NCI-H69 (cell line): ENCODE results near the gene DOK3.
"Not testable (repeated sequence)": the region's sequence is repeated elsewhere in the genome, so short reads cannot be mapped to it uniquely, and the experiment has no call there.

Experiments
- DNase-seq: peaks from one replicate; lab custom pipeline; 2025; lab: John Stamatoyannopoulos, UW

DOK3 gene

GRCh38 chr5:177497292-177498012, 12.2 kb downstream of the DOK3 start, which contains the start of gene PDLIM7:
Gene PDLIM7, minus strand, starts transcription at chr5:177497604. Its CDS starts 1,092 bp downstream, at chr5:177496512.
- peak; percentile 98 for DNase-seq

DNA sequence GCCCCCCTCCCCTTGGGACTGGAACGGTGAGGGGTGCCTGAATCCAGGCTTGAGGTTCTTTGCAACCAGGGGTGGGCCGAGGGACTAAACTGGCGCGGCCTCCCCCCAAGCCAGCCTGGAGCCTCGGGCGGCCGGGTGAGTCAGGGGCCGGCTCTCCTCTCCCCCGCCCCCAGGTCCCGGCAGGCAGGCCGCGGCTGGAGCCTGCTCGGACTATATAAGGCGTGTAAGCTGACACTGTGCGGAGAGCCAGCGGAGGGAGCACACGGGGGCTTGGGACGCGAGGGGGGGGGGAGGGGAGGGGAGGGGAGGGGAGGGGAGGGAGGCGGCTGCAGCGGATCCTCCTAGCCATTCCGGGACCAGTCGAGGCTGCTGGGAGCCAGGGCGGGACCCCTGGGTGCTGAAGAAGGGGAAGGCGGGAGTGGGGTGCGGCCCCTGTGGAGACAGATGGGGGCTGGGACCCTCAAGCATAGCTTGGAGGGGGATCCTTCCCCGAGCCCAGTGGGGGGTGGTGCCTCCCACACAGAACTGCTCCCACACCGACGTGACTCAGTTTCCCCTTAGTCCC, 12.8 kb downstream of the DOK3 start:
- peak; percentile 94 for DNase-seq

DNA sequence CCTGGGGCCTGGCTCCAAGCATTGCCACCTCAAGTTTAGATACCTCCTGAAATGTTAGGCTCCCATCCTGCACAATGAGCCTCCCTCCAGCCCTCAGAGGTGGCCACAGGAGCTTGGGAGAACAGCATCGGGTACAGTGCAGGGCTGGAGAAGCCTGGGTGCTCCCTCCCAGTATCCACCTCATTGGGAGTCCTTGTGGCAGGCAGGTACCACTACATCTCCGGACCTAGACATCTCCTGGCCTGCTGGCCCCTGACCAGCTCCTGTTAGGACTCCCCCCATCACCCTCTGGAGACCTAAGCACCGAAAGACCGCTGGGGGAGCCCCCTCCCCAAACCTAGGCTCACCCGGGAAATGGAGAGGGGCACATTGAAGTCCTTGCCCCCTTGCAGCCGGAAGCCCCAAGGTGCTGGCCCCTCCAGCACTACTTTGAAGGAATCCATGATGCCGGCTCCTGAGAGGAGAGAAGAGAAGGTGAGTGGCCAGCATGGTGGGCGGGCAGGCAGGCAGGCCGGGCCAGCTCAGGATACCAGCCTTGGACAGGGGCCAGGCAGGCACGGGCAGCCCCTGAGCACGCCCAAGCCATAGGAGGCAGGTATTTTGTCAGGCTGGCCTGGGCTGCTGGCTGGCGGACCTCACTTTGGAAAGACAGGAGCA, 13.4 kb downstream of the DOK3 start:
- DNase-seq: peak; percentile 75

- no peak for DNase-seq
These were observed 14.2 kb downstream of the DOK3 start for GRCh38 chr5:177495243-177496060.

GRCh38 chr5:177494346-177495195, 15.1 kb downstream of the DOK3 start:
- peak; percentile 61 for DNase-seq

- DNase-seq: no peak
These were observed 15.8 kb downstream of the DOK3 start for GRCh38 chr5:177493795-177494345.

DNA sequence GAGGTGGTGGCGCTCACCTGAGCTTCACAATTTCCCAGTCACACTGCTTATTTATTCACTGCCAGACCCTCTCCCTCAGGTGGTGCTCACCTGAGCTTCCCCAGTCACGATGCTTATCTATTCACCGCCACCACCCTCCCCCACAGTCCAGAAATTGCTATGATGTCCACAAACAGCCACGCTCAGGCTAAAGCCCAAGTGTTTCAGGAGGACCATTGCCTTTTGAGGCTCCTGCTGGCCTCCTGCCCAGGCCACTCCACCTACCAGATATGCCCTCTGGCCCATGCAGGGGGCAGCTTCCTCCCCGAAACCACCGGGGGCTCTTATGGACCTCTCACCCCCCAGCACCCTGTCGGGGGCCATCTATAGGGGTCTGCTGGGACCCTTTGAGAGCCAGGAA, 16.8 kb downstream of the DOK3 start:
- DNase-seq: no peak

DNA sequence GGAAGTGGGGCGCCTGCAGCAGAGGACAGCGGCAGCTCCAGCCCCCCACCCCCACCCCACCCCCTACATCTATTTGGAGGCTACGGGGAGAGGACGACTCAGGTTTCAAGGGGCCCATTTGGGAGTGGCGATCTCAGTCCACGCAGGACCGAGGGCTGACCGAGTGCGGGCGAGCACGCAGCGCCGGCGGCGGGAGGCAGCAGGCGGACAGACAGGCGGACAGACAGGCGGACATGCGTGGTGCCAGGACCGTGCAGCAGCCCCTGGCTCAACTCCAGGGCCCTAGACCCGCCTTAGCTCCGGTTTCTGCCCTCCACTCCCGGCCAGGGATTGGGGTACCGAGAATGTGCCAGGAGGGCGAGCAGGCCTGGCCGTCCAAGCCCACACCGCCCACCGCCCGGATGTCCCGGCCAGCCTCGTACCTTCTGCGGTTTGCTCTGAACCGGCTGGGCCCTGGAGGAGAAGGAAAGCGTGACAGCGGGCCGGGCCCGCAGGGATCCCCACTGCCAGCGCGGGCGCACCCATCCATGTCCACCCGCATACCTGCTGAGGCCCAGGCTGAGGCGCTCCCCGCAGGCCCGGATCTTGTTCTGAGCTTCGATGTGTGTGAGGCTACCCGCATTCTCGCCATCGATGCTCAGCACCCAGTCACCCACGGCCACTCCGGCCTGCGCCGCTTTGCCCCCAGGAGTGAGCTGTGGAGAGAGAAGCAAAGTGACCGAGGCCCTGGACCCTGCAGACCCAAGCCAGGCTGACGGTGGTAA, 17.5 kb downstream of the DOK3 start:
- DNase-seq: no peak

- DNase-seq: peak; percentile 93
These were observed 18.1 kb downstream of the DOK3 start for GRCh38 chr5:177491429-177491945.

DNA sequence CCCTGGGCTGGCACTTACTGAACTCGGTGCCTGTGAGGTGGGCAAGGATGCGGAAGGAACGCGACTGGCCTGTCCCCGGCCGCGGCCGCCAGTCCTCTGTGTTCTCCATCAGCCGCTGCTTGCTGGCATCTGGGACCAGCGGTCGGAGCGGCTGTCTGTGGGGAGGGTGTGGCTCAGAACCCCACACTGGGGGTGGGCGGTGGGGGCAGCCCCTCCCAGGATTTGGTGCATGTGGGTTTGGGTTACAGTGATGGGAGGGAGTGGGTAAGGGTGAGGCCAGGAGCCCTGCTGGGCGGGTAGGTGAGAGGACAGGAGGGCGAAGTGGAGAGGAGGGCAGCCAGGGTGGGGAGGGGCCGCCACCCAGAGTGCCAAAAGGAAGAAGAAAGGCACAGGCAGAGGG, 18.6 kb downstream of the DOK3 start:
- DNase-seq: no peak

DNA sequence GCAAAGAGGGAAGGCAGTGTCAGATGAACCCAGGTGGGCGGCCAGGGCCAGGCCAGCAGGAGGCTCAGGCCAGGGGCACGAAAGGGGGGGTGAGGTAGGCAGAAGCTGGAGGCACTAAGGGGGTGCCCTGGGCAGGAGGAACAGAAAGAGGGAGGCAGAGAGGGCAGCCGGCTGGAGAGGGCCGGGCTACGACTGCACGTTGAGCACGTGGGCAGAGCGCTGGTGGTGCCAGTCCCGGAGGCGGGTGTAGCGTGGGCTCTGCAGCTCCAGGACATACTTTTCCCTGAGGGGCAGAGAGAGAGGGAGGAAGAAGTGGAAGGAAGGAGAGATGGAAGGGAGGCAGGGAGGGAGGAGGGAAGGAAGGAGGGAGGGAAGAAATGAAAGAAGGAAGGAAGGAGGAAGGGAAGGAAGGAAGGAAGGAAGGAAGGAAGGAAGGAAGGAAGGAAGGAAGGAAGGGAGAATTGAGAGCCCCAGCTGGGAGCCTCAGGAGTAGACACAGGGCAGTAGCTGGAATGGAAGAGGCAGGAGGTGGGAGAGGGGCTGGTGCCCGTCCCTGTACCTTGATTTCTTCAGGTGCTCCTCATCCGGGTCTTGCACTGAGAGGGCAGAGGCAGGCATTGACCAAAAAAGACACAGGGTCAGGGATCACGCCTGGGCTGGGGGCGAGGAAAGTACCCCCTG, 19.2 kb downstream of the DOK3 start:
- DNase-seq: no peak

- no peak for DNase-seq
These were observed 20.4 kb downstream of the DOK3 start for GRCh38 chr5:177489119-177489716.

GRCh38 chr5:177487975-177488374, 21.7 kb downstream of the DOK3 start:
- no peak for DNase-seq

DNA sequence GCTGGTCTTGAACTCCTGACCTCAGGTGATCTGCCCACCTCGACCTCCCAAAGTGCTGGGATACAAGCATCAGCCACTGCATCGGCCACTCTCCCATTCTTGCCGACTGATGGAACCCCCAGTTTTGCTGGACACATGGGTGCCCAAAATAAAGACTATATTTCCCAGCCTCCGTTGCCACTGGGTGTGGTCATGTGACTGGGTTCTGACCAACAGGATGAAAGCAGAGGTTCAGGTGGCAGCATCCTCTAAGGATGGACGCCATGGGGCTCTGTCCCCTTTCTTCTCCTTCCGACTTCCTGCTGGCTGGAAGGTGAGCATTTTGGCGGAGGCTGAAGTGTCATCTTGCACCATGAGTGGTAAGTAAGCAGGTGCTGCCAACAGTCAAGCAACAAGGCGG, 22.5 kb downstream of the DOK3 start:
- DNase-seq: no peak

- DNase-seq: no peak
These were observed 23.4 kb downstream of the DOK3 start for GRCh38 chr5:177486256-177486655.

GRCh38 chr5:177485753-177486152, 23.9 kb downstream of the DOK3 start:
- DNase-seq: not testable (repeated sequence)

DNA sequence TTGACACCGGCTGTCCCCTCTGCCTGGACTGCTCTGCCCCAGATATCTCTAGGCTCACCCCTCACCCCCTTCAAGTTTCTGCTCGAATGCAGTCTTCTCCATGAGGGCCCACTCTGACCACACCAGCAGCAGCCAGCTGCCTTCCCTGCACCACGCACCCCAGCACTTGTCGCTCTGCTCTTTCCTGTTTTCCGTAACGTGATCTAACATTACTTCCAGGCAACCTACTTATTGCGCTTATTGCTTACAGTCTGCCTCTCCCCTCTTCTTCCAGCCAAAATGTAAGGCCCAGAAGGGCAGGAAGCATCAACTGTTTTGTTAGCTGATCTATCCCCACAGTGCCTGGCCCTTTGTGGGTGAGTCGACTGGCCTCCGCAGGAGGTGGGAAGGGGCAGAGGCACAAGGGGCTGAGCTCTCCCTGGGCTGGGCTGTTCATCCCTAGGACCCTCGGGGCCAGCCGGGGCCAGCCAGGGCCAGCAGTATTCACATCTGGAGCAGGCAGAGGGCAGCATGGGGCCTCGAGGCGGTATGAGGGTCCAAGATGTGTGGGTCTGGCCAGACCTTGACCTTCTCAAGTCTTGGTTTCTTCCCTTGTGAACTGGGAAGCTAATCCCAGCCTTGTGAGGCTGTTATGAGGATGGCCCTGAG, 24.6 kb downstream of the DOK3 start:
- no peak for DNase-seq
